ENCODE measurements around the gene CARD6.
"Not testable (repeated sequence)": the region's sequence is repeated elsewhere in the genome, so short reads cannot be mapped to it uniquely, and the experiment has no call there.

The CARD6 gene

DNA sequence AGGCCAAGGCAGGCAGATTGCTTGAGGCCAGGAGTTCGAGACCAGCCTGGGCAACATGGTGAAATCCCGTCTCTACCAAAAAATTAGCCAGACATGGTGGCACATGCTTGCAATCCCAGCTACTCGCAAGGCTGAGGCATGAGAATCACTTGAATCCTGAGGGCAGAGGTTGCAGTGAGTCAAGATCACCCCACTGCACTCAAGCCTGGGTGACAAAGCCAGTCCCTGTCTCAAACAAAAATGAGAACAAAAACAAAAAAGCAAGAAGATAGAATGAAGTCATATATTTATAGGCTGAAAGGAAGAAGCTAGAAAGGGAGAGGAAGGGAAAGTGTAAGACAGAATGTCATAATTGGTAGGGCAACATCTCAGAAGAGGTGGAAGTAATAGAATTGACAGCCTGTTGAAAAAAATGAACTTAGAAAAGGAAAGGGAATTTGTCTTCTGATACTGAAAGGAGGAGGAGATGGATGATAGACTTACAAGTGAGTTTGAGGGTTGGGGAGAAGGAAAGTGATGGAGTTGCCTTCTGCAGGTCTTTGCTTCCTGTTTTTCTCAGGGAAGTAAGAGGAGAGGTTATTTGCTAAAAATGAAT, 32.2 kb downstream of the CARD6 start:
- DNase-seq = no peak

DNA sequence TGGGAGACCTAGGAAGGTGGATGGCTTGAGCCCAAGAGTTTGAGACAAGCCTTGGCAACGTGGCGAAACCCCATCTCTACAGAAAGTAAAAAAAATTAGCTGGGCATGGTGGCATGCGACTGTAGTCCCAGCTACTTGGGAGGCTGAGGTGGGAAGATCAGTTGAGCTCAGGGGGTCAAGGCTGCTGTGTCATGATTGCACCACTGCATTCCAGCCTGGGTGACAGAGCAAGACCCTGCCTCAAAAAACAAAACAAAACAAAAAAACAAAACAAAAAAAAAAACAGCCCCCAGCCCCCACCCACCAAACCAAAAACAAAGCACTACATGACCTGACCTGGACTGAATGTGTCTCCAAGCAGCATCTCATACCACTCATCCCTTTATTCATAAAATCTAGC, 34.8 kb downstream of the CARD6 start:
- no peak for DNase-seq

DNA sequence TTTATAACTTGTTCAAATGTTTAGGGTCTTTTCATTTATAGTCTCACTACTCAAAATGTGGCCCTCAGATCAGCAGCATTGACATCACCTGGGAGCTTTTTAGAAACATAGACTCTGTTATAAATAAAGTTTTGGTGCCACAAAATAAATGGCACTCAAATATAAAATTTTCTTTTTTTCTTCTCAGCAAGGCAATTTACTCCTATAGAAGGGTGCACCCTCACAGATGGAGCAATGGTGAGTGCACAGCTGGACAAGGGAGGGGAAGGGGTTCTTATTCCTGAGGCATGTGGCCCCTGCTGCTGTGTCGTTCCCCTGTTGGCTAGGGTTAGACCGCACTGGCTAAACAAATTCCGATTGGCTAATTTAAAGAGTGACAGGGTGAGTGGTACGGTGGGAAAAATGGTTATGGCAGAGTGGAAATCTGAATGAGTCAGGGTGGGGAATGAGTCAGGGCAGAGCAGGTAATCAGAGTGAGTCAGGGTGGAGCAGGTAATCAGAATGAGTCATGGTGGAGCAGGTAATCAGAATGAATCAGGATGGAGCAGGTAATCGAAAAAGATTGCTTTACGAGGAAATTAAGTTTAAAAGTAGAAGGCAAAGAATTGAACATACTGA, 36.3 kb downstream of the CARD6 start:
- no peak for DNase-seq

DNA sequence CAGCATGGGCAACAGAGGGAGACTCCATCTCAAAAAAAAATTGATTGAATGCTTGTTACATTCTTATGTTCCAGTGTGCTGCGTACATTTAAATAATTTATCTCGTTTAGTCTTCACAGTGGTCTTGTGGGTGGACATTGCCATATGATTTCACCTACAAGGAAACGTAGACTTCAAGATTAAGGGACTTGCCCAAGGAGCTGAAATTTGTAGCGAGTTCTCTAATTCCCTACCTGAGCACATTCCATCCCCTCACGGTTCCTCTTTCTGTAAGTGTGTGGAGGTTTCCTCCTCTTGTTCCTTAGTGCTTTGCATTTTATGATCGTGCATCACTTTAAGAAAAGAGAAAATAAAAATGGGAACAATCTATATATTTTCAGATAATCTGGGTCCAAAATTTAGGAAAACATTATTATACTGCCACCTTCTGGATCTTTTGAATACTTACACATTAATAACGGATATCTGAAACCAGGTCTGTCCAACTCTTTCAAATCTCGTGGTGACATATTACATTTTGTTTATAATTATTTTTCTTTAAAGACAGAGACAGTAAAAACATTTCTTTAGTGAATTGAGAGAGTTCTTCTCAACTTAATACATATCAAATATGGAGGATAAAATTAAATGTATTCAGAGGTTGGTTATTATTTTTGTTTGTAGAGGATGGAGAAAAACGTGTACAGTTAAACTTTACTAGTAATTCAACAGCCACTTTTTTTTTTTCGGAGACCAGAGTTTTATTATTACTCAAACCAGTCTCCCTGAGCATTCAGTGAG, 38.2 kb downstream of the CARD6 start:
- no peak for DNase-seq

DNA sequence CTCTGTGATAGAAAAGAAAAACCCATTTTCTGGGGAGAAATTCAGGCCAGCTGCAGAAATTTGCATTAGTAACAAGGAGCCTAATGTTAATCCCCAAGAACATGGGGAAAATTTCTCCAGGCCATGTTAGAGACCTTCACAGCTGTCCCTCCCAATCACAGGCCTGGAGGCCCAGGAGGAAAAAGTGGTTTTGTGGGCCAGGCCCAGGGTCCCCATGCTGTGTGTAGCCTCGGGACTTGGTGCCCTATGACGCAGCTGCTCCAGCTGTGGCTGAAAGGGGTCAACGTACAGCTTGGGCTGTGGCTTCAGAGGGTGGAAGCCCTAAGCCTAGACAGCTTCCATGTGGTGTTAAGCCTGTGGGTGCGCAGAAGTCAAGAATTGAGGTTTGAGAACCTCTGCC, 41.1 kb downstream of the CARD6 start:
- DNase-seq = no peak

DNA sequence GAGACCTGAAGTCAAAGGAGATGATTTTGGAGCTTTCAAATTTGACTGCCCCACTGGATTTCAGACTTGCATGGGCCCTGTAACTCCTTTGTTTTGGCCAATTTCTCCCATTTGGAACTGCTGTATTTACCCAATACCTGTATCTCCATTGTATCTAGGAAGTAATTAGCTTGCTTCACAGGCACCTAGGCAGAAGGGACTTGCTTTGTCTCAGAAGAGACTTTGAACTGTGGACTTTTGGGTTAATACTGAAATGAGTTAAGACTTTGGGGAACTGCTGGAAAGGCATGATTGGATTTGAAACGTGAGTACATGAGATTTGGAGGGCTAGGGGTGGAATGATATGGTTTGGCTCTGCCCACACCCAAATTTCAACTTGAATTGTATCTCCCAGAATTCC, 41.9 kb downstream of the CARD6 start:
- not testable (repeated sequence) for DNase-seq

DNA sequence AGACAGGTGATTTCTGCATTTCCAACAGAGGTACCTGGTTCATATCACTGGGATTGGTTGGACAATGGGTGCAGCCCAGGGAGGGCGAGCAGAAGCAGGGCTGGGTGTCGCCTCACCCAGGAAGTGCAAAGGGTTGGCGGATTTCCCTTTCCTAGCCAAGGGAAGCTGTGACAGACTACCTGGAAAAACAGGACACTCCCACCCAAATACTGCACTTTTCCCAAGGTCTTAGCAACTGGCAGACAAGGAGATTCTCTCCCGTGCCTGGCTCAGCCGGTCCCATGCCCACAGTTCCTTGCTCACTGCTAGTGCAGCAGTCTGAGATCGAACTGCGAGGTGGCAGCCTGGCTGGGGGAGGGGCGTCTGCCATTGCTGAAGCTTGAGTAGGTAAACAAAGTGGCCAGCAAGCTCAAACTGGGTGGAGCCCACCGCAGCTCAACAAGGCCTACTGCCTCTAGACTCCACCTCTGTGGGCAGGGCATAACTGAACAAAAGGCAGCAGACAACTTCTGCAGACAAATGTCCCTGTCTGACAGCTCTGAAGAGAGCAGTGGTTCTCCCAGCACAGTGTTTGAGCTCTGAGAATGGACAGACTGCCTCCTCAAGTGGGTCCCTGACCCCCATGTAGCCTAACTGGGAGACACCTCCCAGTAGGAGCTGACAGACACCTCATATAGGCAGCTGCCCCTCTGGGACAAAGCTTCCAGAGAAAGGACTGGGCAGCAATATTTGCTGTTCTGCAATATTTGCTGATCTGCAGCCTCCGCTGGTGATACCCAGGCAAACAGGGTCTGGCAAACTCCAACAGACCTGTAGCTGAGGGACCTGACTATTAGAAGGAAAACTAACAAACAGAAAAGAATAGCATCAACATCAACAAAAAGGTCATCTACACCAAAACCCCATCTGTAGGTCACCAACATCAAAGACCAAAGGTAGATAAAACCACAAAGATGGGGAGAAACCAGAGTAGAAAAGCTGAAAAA, 54.6 kb downstream of the CARD6 start:
- not testable (repeated sequence) for DNase-seq

DNA sequence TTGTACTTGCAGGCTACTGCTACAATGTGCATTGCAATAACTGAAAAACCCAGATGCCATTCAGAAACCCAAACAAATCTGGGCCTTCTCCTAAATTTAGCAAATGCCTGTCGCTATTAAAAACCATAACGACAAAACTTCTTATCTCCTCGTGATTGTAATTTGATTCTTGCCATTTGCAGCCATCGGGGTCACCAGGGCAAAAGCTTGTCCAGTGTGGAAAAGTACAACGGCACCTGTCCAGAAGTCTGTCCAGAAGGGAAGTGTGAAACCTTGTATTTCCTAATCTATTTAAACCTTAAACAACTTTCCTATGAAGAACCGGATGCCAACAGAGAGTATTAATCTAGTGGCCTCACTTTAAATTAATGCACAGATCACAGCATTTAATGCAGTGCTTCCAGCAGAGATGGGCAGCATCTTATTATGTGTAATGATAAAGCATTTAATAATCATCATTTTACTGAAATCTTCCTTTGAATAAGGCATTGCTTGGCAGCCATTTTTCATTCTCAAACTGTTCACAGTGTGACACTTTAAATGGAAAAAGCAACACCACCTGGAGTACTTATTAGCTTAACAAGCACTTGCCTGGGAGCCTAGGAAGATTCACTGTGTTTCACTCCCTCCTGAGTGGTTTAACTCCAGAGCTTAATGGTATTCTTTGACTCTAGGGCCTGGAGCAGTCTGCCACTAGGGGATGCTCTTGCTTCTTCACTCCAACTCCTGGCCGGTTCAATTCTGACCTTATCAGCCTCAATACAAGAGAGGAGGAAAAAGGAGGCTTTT, 63.2 kb downstream of the CARD6 start:
- DNase-seq = no peak

DNA sequence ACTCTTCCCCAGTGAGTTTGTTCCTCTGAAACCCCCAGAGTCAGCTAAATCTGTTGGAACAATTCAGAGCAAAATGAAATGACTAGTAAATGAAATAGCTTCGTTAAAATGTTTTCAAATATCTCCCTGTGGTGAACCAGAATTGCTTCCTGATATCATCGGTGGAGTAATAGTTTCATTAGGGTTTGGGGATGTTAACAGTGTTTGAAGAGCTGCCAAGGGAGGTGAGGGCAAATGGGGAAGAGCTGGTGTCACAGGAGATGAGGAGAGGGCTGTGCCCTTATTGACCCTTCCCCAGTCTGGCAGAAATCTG, 63.8 kb downstream of the CARD6 start:
- no peak for DNase-seq

DNA sequence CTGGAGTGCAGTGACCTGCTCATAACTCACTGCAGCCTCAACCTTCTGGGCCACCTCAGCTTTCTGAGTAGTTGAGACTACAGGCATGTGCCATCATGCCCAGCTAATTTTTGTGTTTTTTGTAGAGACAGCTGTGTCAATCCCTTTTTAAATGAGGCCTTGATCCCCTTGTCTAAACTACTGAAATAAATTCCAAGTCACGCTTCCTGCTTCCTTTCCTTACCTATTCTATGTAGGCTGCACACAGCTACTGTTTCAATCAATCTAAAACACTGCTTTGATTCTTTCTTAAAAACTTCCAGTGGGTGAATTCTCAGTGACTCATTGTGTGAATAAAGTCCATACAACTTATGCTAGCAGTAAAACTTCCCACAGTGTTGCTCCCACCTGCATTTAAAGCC, 65.2 kb downstream of the CARD6 start:
- no peak for DNase-seq

DNA sequence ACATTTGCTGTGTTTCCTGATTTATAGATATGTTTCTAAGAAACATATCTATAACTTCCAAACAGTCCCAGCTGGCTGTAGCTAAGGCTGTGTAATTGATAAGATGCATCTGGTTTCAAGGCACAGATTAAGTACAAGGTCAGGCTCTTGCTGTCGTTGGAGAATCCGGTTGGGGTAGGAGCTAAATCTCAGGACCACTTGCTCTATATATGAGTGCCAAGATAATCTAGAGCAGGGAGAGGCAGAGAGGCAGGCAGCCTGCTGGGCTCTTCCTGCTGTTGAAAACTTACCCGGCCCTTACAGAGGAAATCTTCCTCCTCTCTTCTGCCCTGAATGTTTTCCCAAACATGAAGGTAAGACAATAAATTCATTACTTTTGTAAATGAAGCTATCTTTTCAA, 68.1 kb downstream of the CARD6 start, which contains the start of gene C7:
Gene C7 (plus strand): TSS at position 234 of the 400 bp plus-strand sequence. CDS start 114 bp downstream, at position 348.
- DNase-seq = no peak

DNA sequence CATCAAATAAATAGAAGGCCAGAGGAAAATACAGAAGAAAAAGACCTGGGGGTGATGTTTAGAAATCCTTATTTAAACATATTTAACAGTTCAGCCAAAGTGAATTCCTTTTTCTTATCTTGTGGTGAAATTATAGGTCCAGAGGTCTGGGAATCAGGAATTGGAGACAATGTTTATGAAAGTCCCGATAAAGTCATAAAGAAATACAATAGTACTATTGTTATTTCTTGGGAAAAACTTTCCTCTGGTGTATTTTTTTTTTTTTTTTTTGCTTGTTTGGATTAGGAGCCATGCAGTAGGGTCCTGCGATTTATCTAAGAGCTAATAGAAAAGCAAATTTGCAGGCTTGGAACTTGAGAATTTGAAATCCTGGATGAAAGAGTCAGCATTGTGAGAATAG, 68.6 kb downstream of the CARD6 start:
- DNase-seq = no peak

Measured in activated effector memory CD4-positive, alpha-beta T cell treated with Interleukin-2 at 50 U/mL for 16 hours (primary cell).